ENCODE data around the gene PNKD. TPM values are rescaled to one million over a fixed set of nuclear protein-coding genes. Genes with fewer than 3 reads are reported as not detected.

The PNKD gene, protein sequence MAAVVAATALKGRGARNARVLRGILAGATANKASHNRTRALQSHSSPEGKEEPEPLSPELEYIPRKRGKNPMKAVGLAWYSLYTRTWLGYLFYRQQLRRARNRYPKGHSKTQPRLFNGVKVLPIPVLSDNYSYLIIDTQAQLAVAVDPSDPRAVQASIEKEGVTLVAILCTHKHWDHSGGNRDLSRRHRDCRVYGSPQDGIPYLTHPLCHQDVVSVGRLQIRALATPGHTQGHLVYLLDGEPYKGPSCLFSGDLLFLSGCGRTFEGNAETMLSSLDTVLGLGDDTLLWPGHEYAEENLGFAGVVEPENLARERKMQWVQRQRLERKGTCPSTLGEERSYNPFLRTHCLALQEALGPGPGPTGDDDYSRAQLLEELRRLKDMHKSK
- 10 to 100 TPM; 30.1 to 31.8 TPM for total RNA-seq

DNA sequence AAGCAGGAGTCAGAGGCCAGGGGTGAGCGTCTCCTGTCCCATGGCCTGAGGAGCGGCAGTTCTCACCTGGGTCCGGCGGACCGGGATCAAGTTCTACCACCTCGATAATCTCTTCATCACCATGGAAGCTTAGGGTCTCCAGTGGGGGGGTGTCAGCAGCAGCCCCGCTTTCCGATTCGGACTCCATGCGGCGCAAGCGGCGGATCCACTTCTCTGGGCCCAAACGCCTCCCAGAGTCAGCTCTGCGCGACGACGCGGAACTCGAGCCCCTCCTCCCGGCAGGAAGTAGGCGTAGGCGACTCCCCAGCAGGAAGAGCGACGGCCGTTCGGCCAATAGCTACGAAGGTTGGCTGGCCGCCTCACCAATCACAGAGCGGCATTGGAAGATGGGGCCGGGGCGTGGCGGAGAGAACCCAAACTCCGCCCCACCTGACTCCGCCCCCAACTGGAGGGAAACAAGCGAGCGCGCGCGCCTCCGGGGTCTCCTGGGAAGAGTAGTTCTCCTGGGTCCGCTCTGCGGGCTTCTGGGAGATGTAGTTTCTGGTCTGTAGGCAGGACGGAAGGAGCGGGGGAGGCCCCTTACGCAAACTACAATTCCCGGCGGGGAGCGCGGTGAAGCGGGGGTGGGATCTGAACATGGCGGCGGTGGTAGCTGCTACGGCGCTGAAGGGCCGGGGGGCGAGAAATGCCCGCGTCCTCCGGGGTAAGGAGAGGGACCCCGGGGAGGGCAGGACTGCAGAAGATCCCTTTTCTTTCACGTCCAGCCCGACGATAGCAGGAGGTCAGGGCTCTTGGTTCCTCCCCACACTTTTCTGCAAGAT lies at the start of gene PNKD, which contains the start of gene AAMP:
TSS of gene PNKD (plus strand) at position 620 of the 821 bp plus-strand sequence. CDS start at position 637, 17 bp downstream.
TSS of gene AAMP (minus strand) at position 238 of the 821 bp plus-strand sequence. CDS start at position 187, 51 bp downstream.
- Mint-ChIP-seq H3K9me3 (no peaks in the 10 kb centered on the region), H3K4me3 (peak within 1 kb of the TSS; percentile 89), H3K27me3 (no peaks in the 10 kb centered on the region), H3K4me1 (peaks cover 52% of the 10 kb centered on the region), H3K36me3 (ENCODE audit: low read depth) (peaks cover 42% of the 10 kb centered on the region), H3K27ac (peak within 1 kb of the TSS; percentile 75)
- peak; percentile 100 for DNase-seq
- ChIA-PET CTCF (interaction anchor here (0.7 to 6.8 kb wide), 20 partner anchors 13 to 577 kb away, joined by 3 to 126 read pairs (median 5); partner anchors contain the start of genes CATIP, CTDSP1, CXCR1 and TMBIM1), POLR2A (interaction anchor here (0.6 to 10.7 kb wide), 14 partner anchors 9 to 127 kb away, joined by 3 to 299 read pairs (median 3); partner anchors contain the start of genes ARPC2, GPBAR1 and TMBIM1)

DNA sequence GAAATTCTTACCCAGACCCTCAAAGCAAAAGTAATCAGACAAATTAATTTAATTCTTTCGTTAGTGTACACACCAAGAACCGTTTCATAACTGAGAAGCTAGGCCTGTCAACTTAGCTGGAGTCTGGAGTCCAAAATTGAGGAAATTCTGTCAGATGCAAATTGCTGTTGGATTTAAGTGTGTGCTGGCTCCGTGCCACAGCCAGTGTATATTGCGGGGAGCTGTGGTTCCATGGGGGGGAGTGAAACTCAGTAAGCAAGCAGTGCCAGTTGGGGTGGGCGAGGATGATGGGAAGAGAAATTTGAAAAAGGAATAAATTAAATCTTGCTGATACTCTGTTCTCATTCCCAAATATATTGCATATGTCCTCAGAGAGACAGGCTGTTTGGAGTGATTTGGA lies 49.3 kb upstream of the PNKD start:
- DNase-seq: no peak
- Mint-ChIP-seq H3K27ac (peak overlapping the region; percentile 92), H3K4me1 (peaks cover 75% of the 10 kb centered on the region), H3K9me3 (no peaks in the 10 kb centered on the region), H3K36me3 (ENCODE audit: low read depth) (peaks cover 87% of the 10 kb centered on the region), H3K27me3 (no peaks in the 10 kb centered on the region), H3K4me3 (peak overlapping the region; percentile 93)
- POLR2A ChIA-PET: interaction anchor here (0.8 to 9.9 kb wide), 9 partner anchors 9 to 179 kb away, joined by 3 to 260 read pairs (median 4); partner anchors contain the start of genes CTDSP1 and CXCR1
- CTCF ChIA-PET: interaction anchor here (0.9 to 6.2 kb wide), 8 partner anchors 9 to 176 kb away, joined by 3 to 62 read pairs (median 4); partner anchors contain the start of gene CXCR1

DNA sequence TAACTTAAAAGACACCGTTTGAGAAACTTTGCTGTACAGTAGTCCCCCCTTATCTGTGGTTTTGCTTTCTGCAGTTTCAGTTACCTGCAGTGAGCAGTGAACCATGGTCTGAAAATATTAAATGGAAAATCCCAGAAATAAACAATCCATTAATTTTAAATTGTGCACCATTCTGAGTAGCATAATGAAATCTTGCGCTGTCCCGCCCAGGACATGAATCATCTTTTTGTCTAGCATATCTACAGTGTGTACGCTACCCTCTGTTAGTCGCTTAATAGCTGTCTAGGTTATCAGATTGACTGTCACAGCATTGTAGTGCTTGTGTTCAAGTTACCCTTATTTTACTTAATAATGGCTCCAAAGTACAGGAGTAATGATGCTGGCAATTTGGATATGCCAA lies 47.3 kb upstream of the PNKD start:
- peak; percentile 32 for DNase-seq
- ChIA-PET CTCF (interaction anchor here (4.6 to 6.2 kb wide), 2 partner anchors 7 to 35 kb away, joined by 24 to 62 read pairs; no protein-coding TSS in a partner anchor), POLR2A (interaction anchor here (1.4 to 9.9 kb wide), 6 partner anchors 7 to 174 kb away, joined by 3 to 260 read pairs (median 6); no protein-coding TSS in a partner anchor)
- Mint-ChIP-seq H3K4me3 (peak overlapping the region; percentile 93), H3K36me3 (ENCODE audit: low read depth) (peaks cover 91% of the 10 kb centered on the region), H3K9me3 (no peaks in the 10 kb centered on the region), H3K27ac (peak overlapping the region; percentile 92), H3K4me1 (peaks cover 85% of the 10 kb centered on the region), H3K27me3 (no peaks in the 10 kb centered on the region)

DNA sequence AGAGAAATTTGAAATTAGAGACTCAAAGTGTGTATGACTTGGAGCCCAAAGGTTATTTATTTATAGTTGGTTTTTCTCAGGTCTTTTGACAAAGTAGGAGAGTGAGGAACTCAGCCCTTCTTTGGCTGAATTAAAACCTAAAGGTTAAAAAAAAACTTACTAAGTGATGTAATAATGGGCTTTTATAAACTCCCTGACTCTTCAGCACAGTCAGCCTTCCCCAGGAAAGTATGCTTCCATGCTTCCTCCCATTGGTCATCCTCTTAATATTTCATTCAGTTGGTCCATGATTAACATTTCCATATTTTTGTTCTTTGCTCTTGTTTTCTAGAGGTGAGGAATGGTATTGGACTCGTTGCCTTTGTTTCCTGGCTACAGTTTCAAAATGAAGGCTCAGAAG lies 46.1 kb upstream of the PNKD start:
- no peak for DNase-seq
- no peaks in the 10 kb centered on the region for H3K27me3 Mint-ChIP-seq
- peaks cover 94% of the 10 kb centered on the region for H3K4me1 Mint-ChIP-seq
- peaks cover 91% of the 10 kb centered on the region for H3K36me3 Mint-ChIP-seq (ENCODE audit: low read depth)
- H3K9me3 Mint-ChIP-seq: no peaks in the 10 kb centered on the region
- ChIA-PET CTCF (interaction anchor here (3.0 to 6.2 kb wide), 2 partner anchors 6 to 33 kb away, joined by 10 to 62 read pairs; no protein-coding TSS in a partner anchor), POLR2A (interaction anchor here (0.8 kb wide), 1 partner anchor 10 kb away, joined by 5 read pairs; no protein-coding TSS in a partner anchor)
- peak overlapping the region; percentile 66 for H3K27ac Mint-ChIP-seq
- peak overlapping the region; percentile 93 for H3K4me3 Mint-ChIP-seq

DNA sequence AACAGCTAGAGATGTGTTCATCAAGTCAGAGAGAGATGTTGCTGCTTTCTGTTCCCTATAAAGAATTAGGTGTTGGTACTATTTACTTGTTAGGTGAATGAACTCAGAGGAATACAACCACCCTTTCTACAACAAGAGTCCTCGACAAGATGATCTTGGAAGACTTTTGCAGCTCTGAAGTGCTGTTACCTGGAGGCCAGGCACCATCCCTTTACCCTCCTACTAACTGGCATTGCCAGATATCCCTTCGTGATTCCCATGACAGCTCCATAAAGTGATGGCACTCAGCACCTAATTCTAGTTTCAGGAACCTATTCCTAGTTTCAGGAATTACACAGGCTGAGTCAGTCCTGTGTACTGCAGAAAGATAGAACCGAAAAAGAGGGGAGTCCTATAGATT lies 43.4 kb upstream of the PNKD start:
- H3K36me3 Mint-ChIP-seq (ENCODE audit: low read depth): peaks cover 86% of the 10 kb centered on the region
- peaks cover 90% of the 10 kb centered on the region for H3K4me1 Mint-ChIP-seq
- DNase-seq: no peak
- H3K9me3 Mint-ChIP-seq: no peaks in the 10 kb centered on the region
- peak overlapping the region; percentile 74 for H3K27ac Mint-ChIP-seq
- no peaks in the 10 kb centered on the region for H3K27me3 Mint-ChIP-seq
- CTCF ChIA-PET: interaction anchor here (0.6 to 3.0 kb wide), 3 partner anchors 10 to 169 kb away, joined by 4 to 10 read pairs (median 4); no protein-coding TSS in a partner anchor
- no peak overlapping the region for H3K4me3 Mint-ChIP-seq
- POLR2A ChIA-PET: interaction anchor here (0.6 to 11.0 kb wide), 4 partner anchors 8 to 431 kb away, joined by 3 to 260 read pairs (median 18); partner anchors contain the start of genes AAMP and ARPC2

DNA sequence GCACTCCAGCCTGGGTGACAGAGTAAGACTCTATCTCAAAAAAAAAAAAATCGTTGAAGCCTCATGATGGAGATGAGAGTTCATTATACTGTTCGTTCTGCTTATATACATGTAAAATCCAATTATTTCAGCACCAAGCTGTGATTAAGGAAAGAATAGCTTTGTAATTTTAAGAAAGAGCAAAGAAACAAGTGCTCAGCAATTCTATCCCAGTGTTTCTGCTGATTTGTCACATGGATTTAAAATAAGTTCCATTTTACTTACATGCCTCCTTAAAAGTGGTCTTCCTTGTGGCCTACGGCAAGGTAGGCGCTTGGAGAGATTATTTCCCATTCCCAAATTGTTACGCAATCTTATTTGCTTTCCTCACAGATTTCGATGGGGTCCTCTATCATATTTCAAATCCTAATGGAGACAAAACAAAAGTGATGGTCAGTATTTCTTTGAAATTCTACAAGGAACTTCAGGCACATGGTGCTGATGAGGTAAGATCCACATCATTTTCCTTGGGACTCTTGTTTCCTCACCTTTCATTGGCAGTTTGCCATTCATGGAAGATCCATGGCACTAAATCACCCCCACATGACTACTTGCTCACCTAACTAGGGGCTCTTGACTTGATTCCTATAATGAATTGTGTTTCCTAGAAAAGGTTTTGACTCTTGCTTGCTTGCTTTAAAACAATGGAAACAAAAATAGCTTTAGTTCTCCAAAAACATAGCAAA lies 41.8 kb upstream of the PNKD start:
- CTCF ChIA-PET: interaction anchor here (0.8 to 4.6 kb wide), 15 partner anchors 8 to 167 kb away, joined by 3 to 62 read pairs (median 5); partner anchors contain the start of genes ARPC2 and CATIP

DNA sequence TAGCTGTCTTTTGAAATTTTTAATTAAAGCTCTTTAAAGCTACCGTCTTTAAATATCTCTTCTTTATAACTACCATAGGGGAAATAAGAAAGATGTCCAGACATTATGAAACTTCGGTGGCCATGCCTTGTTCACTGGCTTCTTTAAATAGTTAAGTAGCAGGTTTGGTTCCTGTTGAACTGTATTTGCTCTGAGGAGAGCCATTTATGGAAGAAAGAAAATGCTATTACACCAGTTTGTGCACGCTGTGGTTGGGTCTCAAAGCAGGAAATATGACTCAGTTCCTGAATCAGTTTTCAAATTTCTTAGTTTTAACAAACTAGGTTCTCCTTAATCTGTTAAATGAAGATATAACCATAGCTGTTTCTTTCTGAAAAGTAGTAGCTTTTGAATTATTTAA lies 41.1 kb upstream of the PNKD start:
- H3K9me3 Mint-ChIP-seq: no peaks in the 10 kb centered on the region
- POLR2A ChIA-PET: interaction anchor here (0.9 to 11.0 kb wide), 16 partner anchors 9 to 430 kb away, joined by 3 to 260 read pairs (median 8); partner anchors contain the start of genes AAMP, ARPC2, BCS1L and CTDSP1

More for the DNA sequence above, 41.8 kb upstream of the PNKD start:
- Mint-ChIP-seq H3K4me1 (peaks cover 84% of the 10 kb centered on the region), H3K27me3 (no peaks in the 10 kb centered on the region), H3K27ac (peak overlapping the region; percentile 86), H3K9me3 (no peaks in the 10 kb centered on the region), H3K36me3 (ENCODE audit: low read depth) (peaks cover 89% of the 10 kb centered on the region), H3K4me3 (peak overlapping the region; percentile 33)
- no peak for DNase-seq
- POLR2A ChIA-PET: interaction anchor here (1.1 to 11.0 kb wide), 13 partner anchors 9 to 172 kb away, joined by 3 to 260 read pairs (median 9); partner anchors contain the start of genes AAMP, ARPC2, CTDSP1 and PNKD

DNA sequence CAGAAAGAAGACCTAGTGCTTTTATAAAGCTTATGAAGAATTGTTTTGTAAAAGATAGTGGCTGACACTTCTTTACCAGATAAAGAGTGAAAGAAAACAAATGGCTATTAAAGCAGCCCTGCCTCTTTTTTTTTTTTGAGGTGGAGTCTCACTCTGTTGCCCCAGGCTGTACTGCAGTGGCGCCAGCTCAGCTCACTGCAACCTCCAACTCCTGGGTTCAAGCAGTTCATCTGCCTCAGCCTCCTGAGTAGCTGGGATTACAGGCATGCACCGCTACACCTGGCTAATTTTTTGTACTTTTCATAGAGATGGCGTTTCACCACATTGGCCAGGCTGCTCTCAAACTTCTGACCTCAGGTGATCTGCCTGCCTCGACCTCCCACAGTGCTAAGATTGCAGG lies 40.5 kb upstream of the PNKD start:
- peaks cover 89% of the 10 kb centered on the region for H3K36me3 Mint-ChIP-seq (ENCODE audit: low read depth)
- peaks cover 80% of the 10 kb centered on the region for H3K4me1 Mint-ChIP-seq
- CTCF ChIA-PET: interaction anchor here (0.7 to 4.6 kb wide), 17 partner anchors 8 to 480 kb away, joined by 3 to 62 read pairs (median 5); partner anchors contain the start of genes AAMP, ARPC2 and PNKD
- peak overlapping the region; percentile 86 for H3K27ac Mint-ChIP-seq
- no peaks in the 10 kb centered on the region for H3K9me3 Mint-ChIP-seq
- no peaks in the 10 kb centered on the region for H3K27me3 Mint-ChIP-seq
- DNase-seq: peak; percentile 58
- POLR2A ChIA-PET: interaction anchor here (0.9 to 11.0 kb wide), 18 partner anchors 8 to 1018 kb away, joined by 3 to 260 read pairs (median 6); partner anchors contain the start of genes AAMP, ARPC2, BCS1L and CTDSP1
- H3K4me3 Mint-ChIP-seq: peak overlapping the region; percentile 48

More for the DNA sequence above, 41.1 kb upstream of the PNKD start:
- Mint-ChIP-seq H3K4me3 (peak overlapping the region; percentile 33), H3K36me3 (ENCODE audit: low read depth) (peaks cover 89% of the 10 kb centered on the region), H3K27me3 (no peaks in the 10 kb centered on the region), H3K27ac (peak overlapping the region; percentile 86), H3K4me1 (peaks cover 82% of the 10 kb centered on the region)
- DNase-seq: peak; percentile 63
- CTCF ChIA-PET: interaction anchor here (0.9 to 4.6 kb wide), 18 partner anchors 8 to 481 kb away, joined by 3 to 62 read pairs (median 5); partner anchors contain the start of genes AAMP, ARPC2 and PNKD

DNA sequence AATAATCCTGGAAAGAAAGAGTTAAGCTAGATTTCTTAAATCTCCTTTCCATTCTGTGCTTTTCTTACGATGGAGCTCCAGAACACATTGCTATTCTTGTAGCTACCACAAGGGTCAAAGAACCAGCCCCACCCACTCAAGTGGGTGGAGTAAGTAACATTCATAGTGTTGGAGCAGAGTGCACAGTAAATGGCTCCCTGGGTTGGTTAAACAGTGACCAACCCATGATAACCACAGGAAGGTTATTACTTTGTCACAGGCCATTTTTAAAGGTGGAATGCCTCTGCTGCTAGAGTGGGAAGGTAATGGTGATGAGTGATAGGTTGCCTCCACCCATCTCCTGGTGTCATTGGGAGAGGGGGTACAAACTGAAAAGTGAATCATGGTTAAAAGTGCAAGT lies 39.4 kb upstream of the PNKD start:
- peaks cover 70% of the 10 kb centered on the region for H3K4me1 Mint-ChIP-seq
- peak overlapping the region; percentile 48 for H3K4me3 Mint-ChIP-seq
- ChIA-PET CTCF (interaction anchor here (0.6 to 4.6 kb wide), 14 partner anchors 10 to 341 kb away, joined by 3 to 62 read pairs (median 5); partner anchors contain the start of genes AAMP, ARPC2, CXCR1 and PNKD), POLR2A (interaction anchor here (0.8 to 11.0 kb wide), 13 partner anchors 11 to 1017 kb away, joined by 3 to 260 read pairs (median 7); partner anchors contain the start of gene ARPC2)
- DNase-seq: peak; percentile 56
- H3K27ac Mint-ChIP-seq: peak overlapping the region; percentile 86
- no peaks in the 10 kb centered on the region for H3K27me3 Mint-ChIP-seq
- peaks cover 89% of the 10 kb centered on the region for H3K36me3 Mint-ChIP-seq (ENCODE audit: low read depth)
- H3K9me3 Mint-ChIP-seq: no peaks in the 10 kb centered on the region

DNA sequence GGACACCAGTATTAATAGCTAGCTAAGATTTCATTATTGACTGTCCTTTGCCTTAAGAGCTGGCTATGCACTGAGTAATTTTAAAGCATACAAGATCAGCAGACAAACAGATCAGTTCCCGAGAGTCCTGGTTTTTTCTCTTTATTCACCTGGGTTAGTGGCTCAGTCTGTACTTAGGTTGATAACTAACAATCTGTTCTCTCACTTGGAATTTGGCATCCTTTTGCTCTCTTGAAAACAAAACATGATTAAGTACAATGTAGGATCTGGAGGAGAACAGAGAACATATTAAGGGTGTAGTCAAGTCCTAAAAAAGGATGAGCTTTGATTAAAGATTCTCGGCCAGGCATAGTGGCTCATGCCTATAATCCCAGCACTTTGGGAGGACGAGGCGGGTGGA lies 36.8 kb upstream of the PNKD start:
- ChIA-PET CTCF (interaction anchor here (1.2 to 2.6 kb wide), 4 partner anchors 9 to 24 kb away, joined by 3 to 9 read pairs (median 4); no protein-coding TSS in a partner anchor), POLR2A (interaction anchor here (0.9 to 11.0 kb wide), 5 partner anchors 8 to 15 kb away, joined by 3 to 260 read pairs (median 5); partner anchors contain the start of gene ARPC2)
- Mint-ChIP-seq H3K9me3 (no peaks in the 10 kb centered on the region), H3K36me3 (ENCODE audit: low read depth) (peaks cover 87% of the 10 kb centered on the region), H3K27ac (peak overlapping the region; percentile 29), H3K4me3 (no peak overlapping the region), H3K27me3 (no peaks in the 10 kb centered on the region), H3K4me1 (peaks cover 46% of the 10 kb centered on the region)
- DNase-seq: no peak

DNA sequence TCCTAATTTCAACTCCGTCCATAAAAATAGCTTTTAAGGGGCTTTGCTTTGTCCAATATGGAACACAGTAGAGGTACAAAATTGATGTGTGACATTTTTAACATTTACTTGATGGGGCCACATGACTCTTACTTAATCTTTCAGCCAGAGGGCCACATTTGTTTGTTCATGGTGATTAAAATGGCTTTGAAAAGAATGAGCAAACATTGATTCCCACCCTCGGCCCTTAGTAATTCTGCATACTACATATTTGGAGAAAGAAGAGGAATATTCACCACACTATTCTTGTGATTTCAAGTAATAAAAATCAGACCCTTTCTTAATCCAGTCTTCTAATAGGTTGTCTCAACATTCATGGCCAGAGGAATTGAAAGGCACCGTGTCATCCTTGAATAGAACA lies 35.8 kb upstream of the PNKD start:
- peaks cover 40% of the 10 kb centered on the region for H3K4me1 Mint-ChIP-seq
- H3K27me3 Mint-ChIP-seq: no peaks in the 10 kb centered on the region
- peak overlapping the region; percentile 10 for H3K27ac Mint-ChIP-seq
- no peaks in the 10 kb centered on the region for H3K9me3 Mint-ChIP-seq
- POLR2A ChIA-PET: interaction anchor here (0.8 to 11.0 kb wide), 5 partner anchors 9 to 20 kb away, joined by 3 to 260 read pairs (median 5); partner anchors contain the start of gene ARPC2
- CTCF ChIA-PET: interaction anchor here (0.7 to 2.6 kb wide), 4 partner anchors 9 to 49 kb away, joined by 3 to 9 read pairs (median 4); no protein-coding TSS in a partner anchor
- no peak for DNase-seq
- H3K36me3 Mint-ChIP-seq (ENCODE audit: low read depth): peaks cover 89% of the 10 kb centered on the region
- H3K4me3 Mint-ChIP-seq: no peak overlapping the region
